ENCODE measurements around the gene PTPRF.

The PTPRF gene

DNA sequence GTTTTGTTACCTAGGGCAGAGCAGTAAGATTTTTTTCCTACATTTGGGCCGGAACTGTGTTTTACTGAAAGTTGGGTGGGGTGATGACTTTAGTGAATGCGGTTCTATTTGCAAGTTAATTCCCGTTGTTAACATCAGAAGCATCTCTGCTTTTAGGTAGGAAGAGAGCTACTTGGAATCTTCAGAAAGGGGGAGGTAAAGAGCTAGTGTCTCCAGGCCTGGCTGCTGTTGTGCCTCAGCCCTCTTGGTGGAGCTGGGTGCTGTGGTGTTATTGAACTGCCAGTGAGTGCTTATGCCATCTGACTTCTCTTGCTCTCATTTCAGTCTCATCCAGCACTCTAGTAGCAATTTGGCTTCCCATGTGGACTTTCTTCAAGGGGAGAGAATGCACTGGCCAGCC, 122.7 kb downstream of the PTPRF start:
- Histone ChIP-seq H3K4me3 (ENCODE audit: low read depth, low read length) (peak overlapping the region; percentile 36), H3K27me3 (ENCODE audit: control insufficient read depth, insufficient read depth, low read length) (no peaks in the 10 kb centered on the region), H3K9ac (ENCODE audit: low read depth, low read length) (no peak overlapping the region), H3K9me3 (ENCODE audit: control insufficient read depth, insufficient read depth, low read length) (no peaks in the 10 kb centered on the region), H3K4me1 (ENCODE audit: control insufficient read depth, insufficient read depth, low read length) (peaks cover 9% of the 10 kb centered on the region), H3K36me3 (ENCODE audit: control insufficient read depth, insufficient read depth, low read length) (peaks cover 27% of the 10 kb centered on the region)

GRCh38 chr1:43653893-43654292, 123.2 kb downstream of the PTPRF start:
- H3K9ac ChIP-seq (ENCODE audit: low read depth, low read length) = no peak overlapping the region
- H3K36me3 ChIP-seq (ENCODE audit: control insufficient read depth, insufficient read depth, low read length) = peaks cover 31% of the 10 kb centered on the region

GRCh38 chr1:43655953-43656352, 125.3 kb downstream of the PTPRF start:
- Histone ChIP-seq H3K4me1 (ENCODE audit: control insufficient read depth, insufficient read depth, low read length) (peaks cover 22% of the 10 kb centered on the region), H3K9me3 (ENCODE audit: control insufficient read depth, insufficient read depth, low read length) (no peaks in the 10 kb centered on the region), H3K27me3 (ENCODE audit: control insufficient read depth, insufficient read depth, low read length) (no peaks in the 10 kb centered on the region), H3K9ac (ENCODE audit: low read depth, low read length) (no peak overlapping the region), H3K36me3 (ENCODE audit: control insufficient read depth, insufficient read depth, low read length) (peaks cover 33% of the 10 kb centered on the region), H3K4me3 (ENCODE audit: low read depth, low read length) (no peak overlapping the region)

More at GRCh38 chr1:43653893-43654292, 123.2 kb downstream of the PTPRF start:
- Histone ChIP-seq H3K27me3 (ENCODE audit: control insufficient read depth, insufficient read depth, low read length) (no peaks in the 10 kb centered on the region), H3K9me3 (ENCODE audit: control insufficient read depth, insufficient read depth, low read length) (no peaks in the 10 kb centered on the region), H3K4me1 (ENCODE audit: control insufficient read depth, insufficient read depth, low read length) (peaks cover 10% of the 10 kb centered on the region), H3K4me3 (ENCODE audit: low read depth, low read length) (peak overlapping the region; percentile 20)

DNA sequence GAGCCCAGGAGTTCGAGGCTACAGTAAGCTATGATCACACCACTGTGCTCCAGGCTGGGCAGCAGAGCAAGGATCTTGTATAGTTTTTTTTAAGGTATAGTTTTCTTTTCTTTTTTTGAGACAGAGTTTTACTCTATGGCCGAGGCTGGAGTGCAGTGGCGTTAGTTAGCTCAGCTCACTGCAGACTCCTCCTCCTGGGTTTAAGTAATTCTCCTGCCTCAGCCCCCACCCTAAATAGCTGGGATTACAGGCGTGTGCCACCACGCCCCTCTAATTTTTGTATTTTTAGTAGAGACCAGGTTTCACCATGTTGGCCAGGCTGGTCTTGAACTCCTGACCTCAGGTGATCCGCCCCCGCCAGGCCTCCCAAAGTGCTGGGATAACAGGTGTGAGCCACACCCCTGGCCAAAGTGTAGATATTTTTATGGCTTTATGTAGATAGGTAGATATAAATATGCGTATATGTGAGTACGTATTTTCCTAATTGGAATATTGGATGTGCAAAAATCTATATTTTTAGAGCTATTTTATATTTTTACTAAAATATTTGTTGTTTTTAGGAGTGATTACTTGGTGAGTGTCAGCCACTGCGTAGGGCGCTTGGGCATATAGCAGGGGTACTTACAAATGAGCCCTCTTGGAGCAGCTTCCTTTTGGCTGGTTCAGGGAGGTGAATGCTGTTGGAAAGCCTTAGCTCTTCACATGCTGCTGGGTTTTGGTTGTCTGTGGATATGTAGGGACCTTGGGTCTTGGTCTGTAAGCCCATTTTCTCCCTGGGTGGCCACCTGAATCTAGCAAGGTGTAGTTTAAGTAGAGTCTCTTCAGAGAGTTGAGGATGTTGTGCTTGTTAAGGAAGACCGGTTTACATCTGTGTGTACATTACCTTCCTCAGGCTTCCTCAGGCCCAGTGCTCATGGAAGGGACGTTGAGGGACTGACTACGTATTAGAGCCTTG, 128.8 kb downstream of the PTPRF start:
- Histone ChIP-seq H3K9ac (ENCODE audit: low read depth, low read length) (no peak overlapping the region), H3K4me1 (ENCODE audit: control insufficient read depth, insufficient read depth, low read length) (peaks cover 12% of the 10 kb centered on the region), H3K27me3 (ENCODE audit: control insufficient read depth, insufficient read depth, low read length) (no peaks in the 10 kb centered on the region), H3K36me3 (ENCODE audit: control insufficient read depth, insufficient read depth, low read length) (peaks cover 56% of the 10 kb centered on the region), H3K4me3 (ENCODE audit: low read depth, low read length) (peak overlapping the region; percentile 16), H3K9me3 (ENCODE audit: control insufficient read depth, insufficient read depth, low read length) (no peaks in the 10 kb centered on the region)

GRCh38 chr1:43660355-43660754, 129.7 kb downstream of the PTPRF start:
- Histone ChIP-seq H3K4me3 (ENCODE audit: low read depth, low read length) (peak overlapping the region; percentile 16), H3K36me3 (ENCODE audit: control insufficient read depth, insufficient read depth, low read length) (peaks cover 53% of the 10 kb centered on the region), H3K9ac (ENCODE audit: low read depth, low read length) (no peak overlapping the region)

GRCh38 chr1:43664369-43664768, 133.7 kb downstream of the PTPRF start:
- Histone ChIP-seq H3K4me1 (ENCODE audit: control insufficient read depth, insufficient read depth, low read length) (peaks cover 7% of the 10 kb centered on the region), H3K36me3 (ENCODE audit: control insufficient read depth, insufficient read depth, low read length) (peaks cover 66% of the 10 kb centered on the region), H3K9me3 (ENCODE audit: control insufficient read depth, insufficient read depth, low read length) (no peaks in the 10 kb centered on the region), H3K4me3 (ENCODE audit: low read depth, low read length) (no peak overlapping the region), H3K9ac (ENCODE audit: low read depth, low read length) (no peak overlapping the region), H3K27me3 (ENCODE audit: control insufficient read depth, insufficient read depth, low read length) (no peaks in the 10 kb centered on the region)

More at GRCh38 chr1:43660355-43660754, 129.7 kb downstream of the PTPRF start:
- H3K27me3 ChIP-seq (ENCODE audit: control insufficient read depth, insufficient read depth, low read length) = no peaks in the 10 kb centered on the region
- no peaks in the 10 kb centered on the region for H3K9me3 ChIP-seq (ENCODE audit: control insufficient read depth, insufficient read depth, low read length)
- peaks cover 12% of the 10 kb centered on the region for H3K4me1 ChIP-seq (ENCODE audit: control insufficient read depth, insufficient read depth, low read length)

GRCh38 chr1:43666608-43667007, 135.9 kb downstream of the PTPRF start:
- Histone ChIP-seq H3K9me3 (ENCODE audit: control insufficient read depth, insufficient read depth, low read length) (no peaks in the 10 kb centered on the region), H3K9ac (ENCODE audit: low read depth, low read length) (no peak overlapping the region), H3K36me3 (ENCODE audit: control insufficient read depth, insufficient read depth, low read length) (peaks cover 79% of the 10 kb centered on the region)

DNA sequence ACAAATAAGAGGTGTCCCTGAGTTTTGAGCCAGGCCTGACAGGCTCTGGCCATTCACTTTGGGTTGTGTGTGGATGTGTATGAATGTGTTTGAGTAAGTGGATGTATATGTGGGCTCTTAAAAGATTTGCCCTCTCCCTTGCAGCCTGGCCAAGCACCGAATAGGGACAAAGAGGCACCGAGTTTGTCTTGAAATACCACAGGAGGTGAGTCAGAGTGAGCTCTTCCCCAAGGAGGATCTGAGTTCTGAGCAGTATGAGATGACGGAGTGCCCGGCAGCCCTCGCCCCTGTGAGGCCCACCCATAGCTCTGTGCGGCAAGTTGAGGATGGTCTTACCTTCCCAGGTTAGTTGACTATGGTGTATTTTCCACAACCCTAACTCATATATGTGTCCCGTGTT, 138.3 kb downstream of the PTPRF start:
- H3K36me3 ChIP-seq (ENCODE audit: control insufficient read depth, insufficient read depth, low read length) = peaks cover 73% of the 10 kb centered on the region
- H3K9ac ChIP-seq (ENCODE audit: low read depth, low read length) = no peak overlapping the region
- H3K4me3 ChIP-seq (ENCODE audit: low read depth, low read length) = no peak overlapping the region
- H3K4me1 ChIP-seq (ENCODE audit: control insufficient read depth, insufficient read depth, low read length) = no peaks in the 10 kb centered on the region
- H3K27me3 ChIP-seq (ENCODE audit: control insufficient read depth, insufficient read depth, low read length) = no peaks in the 10 kb centered on the region
- no peaks in the 10 kb centered on the region for H3K9me3 ChIP-seq (ENCODE audit: control insufficient read depth, insufficient read depth, low read length)

More at GRCh38 chr1:43666608-43667007, 135.9 kb downstream of the PTPRF start:
- no peak overlapping the region for H3K4me3 ChIP-seq (ENCODE audit: low read depth, low read length)
- no peaks in the 10 kb centered on the region for H3K27me3 ChIP-seq (ENCODE audit: control insufficient read depth, insufficient read depth, low read length)
- H3K4me1 ChIP-seq (ENCODE audit: control insufficient read depth, insufficient read depth, low read length) = no peaks in the 10 kb centered on the region

- H3K4me1 ChIP-seq (ENCODE audit: control insufficient read depth, insufficient read depth, low read length) = no peaks in the 10 kb centered on the region
- H3K36me3 ChIP-seq (ENCODE audit: control insufficient read depth, insufficient read depth, low read length) = peaks cover 72% of the 10 kb centered on the region
- no peak overlapping the region for H3K9ac ChIP-seq (ENCODE audit: low read depth, low read length)
- H3K27me3 ChIP-seq (ENCODE audit: control insufficient read depth, insufficient read depth, low read length) = no peaks in the 10 kb centered on the region
- no peaks in the 10 kb centered on the region for H3K9me3 ChIP-seq (ENCODE audit: control insufficient read depth, insufficient read depth, low read length)
- no peak overlapping the region for H3K4me3 ChIP-seq (ENCODE audit: low read depth, low read length)
Measured at GRCh38 chr1:43669878-43670277, 139.2 kb downstream of the PTPRF start.

- no peak overlapping the region for H3K4me3 ChIP-seq (ENCODE audit: low read depth, low read length)
- H3K9me3 ChIP-seq (ENCODE audit: control insufficient read depth, insufficient read depth, low read length) = no peaks in the 10 kb centered on the region
- H3K9ac ChIP-seq (ENCODE audit: low read depth, low read length) = no peak overlapping the region
- no peaks in the 10 kb centered on the region for H3K27me3 ChIP-seq (ENCODE audit: control insufficient read depth, insufficient read depth, low read length)
- no peaks in the 10 kb centered on the region for H3K4me1 ChIP-seq (ENCODE audit: control insufficient read depth, insufficient read depth, low read length)
- peaks cover 74% of the 10 kb centered on the region for H3K36me3 ChIP-seq (ENCODE audit: control insufficient read depth, insufficient read depth, low read length)
Measured at GRCh38 chr1:43671193-43671592, 140.5 kb downstream of the PTPRF start.

DNA sequence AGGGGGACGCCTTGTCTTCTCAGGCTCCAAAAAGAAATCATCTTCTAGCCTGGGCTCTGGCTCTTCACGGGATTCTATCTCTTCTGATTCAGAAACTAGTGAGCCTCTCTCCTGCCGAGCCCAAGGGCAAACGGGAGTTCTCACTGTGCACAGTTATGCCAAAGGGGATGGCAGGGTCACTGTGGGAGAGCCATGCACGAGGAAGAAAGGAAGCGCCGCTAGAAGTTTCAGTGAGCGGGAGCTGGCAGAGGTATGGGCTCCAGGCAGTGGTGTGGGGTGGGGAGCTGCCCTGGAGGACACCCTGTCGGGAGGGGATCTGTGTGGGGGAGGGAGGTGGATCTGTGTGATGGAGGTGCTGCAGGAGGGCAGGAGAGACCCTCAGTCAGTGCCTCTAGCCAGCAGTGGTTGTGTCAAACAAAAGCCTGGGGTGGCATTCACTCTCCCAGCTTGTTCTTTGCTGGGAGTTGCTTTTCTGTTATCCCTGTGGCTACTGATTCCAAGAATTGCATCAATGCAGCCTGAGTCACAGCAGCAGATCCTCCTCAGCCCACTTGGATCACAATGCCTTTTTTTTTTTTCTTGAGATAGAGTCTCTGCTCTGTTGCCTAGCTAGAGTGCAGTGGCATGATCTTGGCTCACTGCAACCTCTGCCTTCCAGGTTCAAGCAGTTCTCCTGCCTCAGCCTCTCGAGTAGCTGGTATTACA, 141.1 kb downstream of the PTPRF start:
- no peak overlapping the region for H3K4me3 ChIP-seq (ENCODE audit: low read depth, low read length)
- H3K4me1 ChIP-seq (ENCODE audit: control insufficient read depth, insufficient read depth, low read length) = no peaks in the 10 kb centered on the region
- H3K36me3 ChIP-seq (ENCODE audit: control insufficient read depth, insufficient read depth, low read length) = peaks cover 69% of the 10 kb centered on the region
- no peaks in the 10 kb centered on the region for H3K9me3 ChIP-seq (ENCODE audit: control insufficient read depth, insufficient read depth, low read length)
- no peak overlapping the region for H3K9ac ChIP-seq (ENCODE audit: low read depth, low read length)
- H3K27me3 ChIP-seq (ENCODE audit: control insufficient read depth, insufficient read depth, low read length) = no peaks in the 10 kb centered on the region

Data from iPS-15b (cell line).